Activated CD8-positive, alpha-beta memory T cell treated with anti-CD3 and anti-CD28 coated beads, Interleukin-2, amount 50 U/mL, for 1 hour (primary cell): ENCODE measurements around the gene PCNX1.
A peak's percentile ranks its signal among the peaks of the same experiment; 100 is the strongest.
"Not testable (repeated sequence)": the region's sequence is repeated elsewhere in the genome, so short reads cannot be mapped to it uniquely, and the experiment has no call there.

Experiments
- DNase-seq: peaks from one replicate; pipeline ENCODE4 v3.0.0-alpha.2; 2020; ENCODE audit errors: extremely low read depth

PCNX1 gene

DNA sequence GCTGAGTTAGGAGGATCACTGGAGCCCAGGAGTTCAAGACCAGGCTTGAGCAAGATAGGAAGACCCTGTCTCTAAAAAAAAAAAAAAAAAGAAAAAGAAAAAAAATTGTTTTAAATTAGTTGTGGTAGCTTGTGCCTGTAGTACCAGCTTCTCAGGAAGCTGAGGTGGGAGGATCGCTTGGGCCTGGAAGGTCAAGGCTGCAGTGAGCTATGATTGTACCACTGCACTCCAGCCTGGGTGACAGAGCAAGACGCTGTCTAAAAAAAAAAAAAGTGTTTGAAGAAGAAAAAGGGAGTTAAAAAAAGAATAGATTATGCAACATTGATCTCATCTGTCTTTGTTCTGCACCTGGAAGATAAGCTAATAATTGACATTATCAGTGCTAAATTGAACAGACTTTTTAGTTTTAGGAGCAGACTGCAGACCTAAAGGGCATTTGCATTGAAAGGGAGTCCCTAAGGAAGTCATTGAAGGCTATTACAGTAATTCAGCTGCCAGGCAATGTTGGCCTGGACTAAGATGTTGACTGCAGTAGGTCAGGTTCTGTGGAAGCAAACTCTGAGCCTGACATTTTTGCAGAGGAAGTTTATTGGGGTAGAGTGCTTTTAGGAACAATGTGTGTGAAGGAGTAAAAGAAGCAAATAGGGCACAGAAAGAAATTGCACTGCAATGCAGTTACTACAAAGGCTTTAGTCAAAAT lies 215.8 kb downstream of the PCNX1 start:
- no peak for DNase-seq

GRCh38 chr14:71123579-71124135 lies 216.4 kb downstream of the PCNX1 start:
- DNase-seq = no peak

GRCh38 chr14:71129716-71130490 lies 222.6 kb downstream of the PCNX1 start:
- not testable (repeated sequence) for DNase-seq

GRCh38 chr14:71130491-71131179 lies 223.4 kb downstream of the PCNX1 start:
- DNase-seq = no peak

- no peak for DNase-seq
Measured at GRCh38 chr14:71133296-71133695, 226.0 kb downstream of the PCNX1 start.

DNA sequence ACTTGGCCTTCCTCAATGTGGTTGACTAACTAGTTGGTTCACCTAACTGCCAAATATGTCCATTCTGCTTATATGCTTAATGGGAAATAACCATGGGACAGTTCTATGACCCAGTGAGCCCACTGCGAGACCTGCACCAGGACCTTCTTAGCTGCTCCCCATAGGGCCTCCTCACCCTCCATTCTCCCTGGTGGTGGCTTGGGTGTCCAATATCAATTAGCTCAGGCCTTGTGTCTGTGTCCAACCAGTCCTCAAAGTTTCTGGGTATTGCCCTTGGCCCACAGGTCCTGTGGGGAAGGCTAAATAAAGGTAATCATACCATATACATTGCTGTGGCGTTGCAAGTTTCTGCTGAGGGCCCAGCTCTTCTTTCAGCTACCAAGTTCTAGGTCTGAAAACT lies 228.2 kb downstream of the PCNX1 start:
- DNase-seq = no peak

DNA sequence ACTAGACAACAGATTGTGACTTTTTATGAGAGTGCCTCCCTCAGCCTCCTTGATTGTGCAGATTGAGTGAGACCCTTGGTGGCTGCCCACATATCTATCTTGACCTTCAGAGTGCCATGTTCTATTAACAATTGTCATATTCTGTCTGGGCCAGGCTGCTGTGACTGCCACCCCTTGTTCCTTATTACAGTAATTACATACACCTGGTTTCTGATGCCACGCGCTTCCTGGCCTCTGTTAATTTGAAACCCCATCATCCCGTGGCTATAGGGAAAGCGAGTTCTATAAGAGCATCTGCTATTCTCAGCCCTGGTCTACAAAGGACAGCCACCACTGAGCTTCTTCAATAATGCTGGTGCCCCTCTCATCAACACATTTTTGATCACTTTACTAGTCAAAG lies 228.7 kb downstream of the PCNX1 start:
- no peak for DNase-seq

- DNase-seq = no peak
Measured at GRCh38 chr14:71136386-71137060, 229.3 kb downstream of the PCNX1 start.

DNA sequence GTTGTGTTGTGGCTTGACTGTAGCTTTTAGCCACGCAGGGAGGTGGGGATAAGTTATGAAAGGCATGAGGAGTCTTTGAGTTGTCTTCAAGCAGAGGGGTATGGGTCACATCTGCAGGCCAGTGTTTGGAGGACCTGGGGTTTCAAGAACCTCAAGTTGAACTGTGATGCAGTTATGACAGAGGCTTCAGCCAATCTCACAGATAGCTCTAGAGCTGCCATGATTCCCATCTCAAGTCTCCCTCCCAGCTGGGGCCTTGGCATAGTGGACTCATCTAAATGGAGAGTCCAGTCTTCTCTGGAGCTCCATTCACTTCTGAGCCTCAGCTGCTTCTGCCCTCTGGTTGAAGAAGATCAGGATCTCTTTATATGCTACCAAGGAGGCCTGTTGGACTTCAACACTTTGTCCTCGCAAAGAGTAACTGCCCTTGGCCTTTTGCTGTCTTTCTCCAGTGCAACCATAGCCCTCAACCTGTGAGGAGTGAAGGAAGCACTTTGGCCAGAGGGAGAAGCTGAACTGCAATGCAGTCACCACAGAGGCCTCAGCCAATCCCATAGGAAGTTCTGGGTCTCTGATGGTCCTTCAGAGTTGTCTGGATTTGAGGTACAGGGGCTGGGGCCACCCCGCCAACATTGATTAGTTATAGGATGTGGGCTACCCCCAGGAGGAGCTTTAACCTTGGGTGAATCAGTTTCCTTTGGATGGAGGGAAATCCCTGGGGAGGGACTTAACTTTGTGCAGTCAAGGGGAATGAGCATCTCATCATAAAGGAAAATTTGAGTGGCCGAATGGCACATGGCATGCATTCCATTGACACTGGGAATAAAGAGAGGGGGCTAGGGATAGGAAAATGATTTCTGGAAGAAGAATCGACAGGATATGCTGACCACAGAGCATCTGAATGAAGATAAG lies 230.5 kb downstream of the PCNX1 start:
- DNase-seq = no peak

DNA sequence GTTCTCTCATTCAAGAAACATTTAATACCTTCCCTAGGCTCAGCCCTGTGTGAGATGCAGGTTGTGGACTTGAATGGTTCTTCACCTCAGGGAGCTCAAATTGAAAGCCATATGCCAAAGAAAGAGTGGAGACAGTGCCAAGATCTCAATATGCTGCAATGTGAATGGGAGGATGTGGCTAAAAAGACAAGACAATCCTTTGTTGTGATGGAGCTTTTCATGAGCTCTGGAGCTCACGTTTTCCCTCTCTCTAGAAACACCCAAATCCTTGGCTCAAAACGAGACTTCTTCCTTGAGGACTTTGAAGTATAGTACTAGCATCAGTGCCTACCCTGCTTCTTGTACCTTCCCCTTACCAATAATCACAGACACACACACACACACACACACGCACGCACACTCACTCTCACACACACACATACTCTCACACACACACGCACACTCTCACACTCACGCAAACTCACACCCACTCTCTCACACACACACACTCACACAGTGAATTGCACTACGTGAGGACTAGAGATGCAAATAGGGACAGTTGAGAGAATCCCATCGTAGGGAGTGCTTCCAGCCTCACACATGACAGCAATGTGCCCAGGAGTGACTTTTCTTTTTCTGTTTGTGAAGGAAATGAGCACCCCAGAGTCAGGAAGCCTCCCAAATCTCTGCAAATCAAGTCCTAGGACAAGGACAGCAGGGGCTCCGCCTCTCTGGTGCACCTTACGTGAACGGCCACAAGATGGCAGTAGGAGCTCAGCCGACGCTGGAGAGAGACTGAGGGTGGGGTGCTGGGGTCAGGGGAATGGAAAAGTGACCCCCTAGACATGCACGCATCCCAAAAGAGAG lies 231.4 kb downstream of the PCNX1 start:
- peak; percentile 33 for DNase-seq

GRCh38 chr14:71139294-71139946 lies 232.2 kb downstream of the PCNX1 start:
- no peak for DNase-seq

DNA sequence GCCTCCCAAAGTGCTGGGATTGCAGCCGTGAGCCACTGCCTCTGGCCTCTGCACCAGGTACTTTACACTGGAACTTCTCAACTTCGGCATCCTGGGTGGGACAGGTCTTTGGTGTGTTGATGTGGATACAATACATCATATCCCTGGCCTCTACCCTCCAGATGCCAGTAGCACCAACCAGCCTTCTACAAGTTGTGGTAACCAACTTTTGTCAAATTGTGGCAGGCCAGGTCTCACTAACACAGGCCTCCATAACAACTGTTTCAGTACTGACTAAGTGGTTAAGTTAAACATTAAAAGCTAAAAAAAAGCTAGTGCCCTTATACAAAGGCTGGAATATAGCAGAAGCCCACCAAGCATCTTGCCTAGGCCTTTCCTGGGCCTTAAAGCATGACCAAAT lies 232.9 kb downstream of the PCNX1 start:
- DNase-seq = no peak

DNA sequence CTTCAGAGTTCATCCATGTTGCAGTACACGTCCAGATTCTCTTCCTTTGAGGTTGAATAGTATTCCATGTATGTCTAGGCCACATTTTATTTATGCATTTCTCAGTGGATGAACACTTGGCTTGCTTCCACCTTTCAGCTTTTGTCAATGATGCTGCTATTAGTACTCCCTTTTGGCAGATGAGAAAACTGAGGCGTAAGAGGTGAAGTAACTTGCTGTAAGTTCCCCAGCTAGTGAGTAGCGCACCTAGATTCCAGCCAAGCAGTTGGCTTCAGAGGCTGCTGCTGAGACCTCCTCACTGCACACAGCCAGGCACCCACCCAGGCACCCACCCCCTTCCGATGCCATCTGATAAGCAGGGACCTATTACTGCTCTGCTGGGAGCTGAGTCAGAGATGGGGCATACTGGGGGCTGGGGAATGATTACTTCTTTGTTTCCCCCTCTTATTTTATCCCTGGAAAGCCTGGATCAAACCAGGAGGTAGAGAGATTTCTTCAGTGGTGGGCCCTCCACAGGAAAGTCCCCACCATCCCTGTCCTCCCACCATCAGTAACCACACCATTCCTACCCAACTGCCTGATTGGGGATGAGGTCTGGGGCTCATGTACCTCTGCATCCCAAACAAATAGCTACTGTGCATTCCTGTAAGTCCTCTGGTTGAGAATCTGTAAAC lies 234.6 kb downstream of the PCNX1 start:
- no peak for DNase-seq

DNA sequence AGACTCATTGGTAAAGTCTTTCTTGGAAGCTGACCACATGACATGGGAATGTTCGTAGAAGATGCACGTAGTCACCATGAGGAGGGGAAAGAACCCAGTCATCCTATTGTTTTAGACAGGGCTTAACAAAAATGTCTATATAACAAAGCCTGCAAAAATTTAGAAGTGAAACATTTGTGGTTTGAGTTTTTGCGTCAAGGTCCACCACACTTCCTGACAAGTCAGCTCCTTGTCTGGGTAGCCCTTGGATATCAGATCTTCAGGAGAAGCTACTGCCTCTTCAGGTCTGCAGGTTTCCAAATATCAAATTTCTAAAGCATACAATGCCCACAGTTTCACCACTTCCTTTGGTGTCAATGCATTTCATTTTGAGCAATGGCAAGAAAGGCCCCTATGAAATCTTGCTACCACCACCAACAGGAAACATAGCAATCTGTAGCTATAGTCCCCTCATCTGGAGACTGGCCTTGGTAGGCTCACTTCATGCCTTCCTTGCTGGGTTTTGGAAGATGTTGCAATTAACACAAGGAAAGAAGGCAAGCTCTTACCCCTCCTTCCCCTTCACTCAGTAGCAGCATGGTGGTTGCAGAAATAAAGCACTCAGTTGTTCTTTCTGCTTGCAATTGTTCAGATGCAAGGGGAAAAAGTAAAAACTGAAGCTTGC lies 235.2 kb downstream of the PCNX1 start:
- no peak for DNase-seq

DNA sequence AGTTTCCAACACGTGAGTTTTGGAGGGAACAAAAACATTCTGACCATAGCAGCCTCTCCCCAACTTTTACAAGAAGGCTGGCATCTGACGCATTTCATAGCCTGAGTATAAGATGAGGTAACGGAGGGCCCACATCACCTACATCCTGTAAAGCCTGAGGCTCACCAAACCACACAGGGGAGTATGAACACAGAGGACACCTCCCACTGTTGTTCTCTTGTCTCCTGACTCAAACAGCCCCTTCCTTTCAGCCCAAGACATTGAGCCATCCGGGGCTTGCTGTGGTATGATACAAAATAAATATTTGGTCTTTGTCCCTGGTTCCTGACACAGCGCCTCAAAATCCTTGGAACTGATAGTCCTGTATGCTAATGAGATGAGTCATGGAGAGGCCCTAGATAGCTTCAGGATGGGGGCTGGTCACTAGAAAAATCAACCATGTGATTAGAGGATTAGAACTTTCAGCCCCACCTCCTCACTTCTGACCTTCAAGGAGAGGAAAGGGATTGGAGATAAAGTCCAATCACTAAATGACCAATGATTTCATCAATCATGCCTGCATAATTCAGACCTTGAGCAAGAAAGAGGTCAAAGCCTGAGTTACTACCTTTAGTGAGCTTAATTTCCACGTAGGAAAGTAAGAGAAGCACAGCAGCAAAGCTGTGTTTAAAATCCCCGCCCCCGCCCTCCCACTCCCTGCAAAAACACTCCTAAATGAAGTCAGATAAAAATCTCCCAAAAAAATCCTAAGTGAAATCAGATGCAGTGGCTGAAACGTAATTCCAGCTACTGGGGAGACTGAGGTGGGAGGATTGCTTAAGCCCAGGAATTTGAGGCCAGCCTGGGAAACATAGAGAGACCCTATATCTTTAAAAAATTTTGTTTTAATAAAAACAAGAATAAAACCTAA lies 236.4 kb downstream of the PCNX1 start:
- peak; percentile 26 for DNase-seq

DNA sequence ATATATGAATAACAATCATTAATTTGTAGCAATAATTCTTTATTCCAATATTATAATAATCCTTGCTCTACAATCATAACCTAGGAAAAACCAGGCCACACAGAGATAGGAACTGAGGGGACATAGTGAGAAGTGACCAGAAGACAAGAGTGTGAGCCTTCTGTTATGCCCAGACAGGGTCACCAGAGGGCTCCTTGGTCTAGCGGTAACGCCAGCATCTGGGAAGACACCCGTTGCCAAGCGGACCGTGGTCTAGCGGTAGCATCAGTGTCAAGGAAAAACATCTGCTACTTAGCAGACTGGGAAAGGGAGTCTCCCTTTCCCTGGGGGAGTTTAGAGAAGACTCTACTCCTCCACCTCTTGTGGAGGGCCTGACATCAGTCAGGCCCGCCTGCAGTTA lies 240.1 kb downstream of the PCNX1 start:
- not testable (repeated sequence) for DNase-seq

DNA sequence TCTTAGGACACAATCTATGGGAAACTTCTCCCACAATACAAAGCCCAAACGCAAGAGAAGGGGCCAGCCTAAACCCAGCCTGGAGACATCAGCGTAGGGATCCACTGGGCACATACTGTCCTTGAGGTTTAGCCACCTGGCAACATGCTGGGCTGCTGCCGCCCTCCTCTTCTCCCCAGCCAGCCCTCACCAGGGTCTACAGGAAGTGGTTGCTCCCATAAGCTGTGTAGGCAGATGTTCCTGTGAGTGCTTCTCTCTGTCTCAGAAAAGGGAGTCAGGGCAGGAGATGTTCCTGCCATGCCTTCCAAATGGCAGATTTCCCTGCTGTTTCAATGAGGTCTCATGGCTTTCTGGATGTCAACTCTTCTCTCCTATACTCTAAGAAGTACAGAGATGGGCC lies 241.4 kb downstream of the PCNX1 start:
- DNase-seq = no peak
